GM18520 (cell line): ENCODE measurements around the gene ASCC1.

Experiments used
- ATAC-seq: cut with Tn5 transposase; IDR thresholded peaks from one replicate; pipeline ENCODE4 v1.9.1; 2021; ENCODE audit not compliant: unreplicated experiment

Gene ASCC1

GRCh38 chr10:72086466-72087391 is 129.3 kb downstream of the ASCC1 start:
- ATAC-seq: no peak

GRCh38 chr10:72085864-72086465 is 130.1 kb downstream of the ASCC1 start:
- no peak for ATAC-seq

GRCh38 chr10:72085166-72085565 is 130.9 kb downstream of the ASCC1 start:
- ATAC-seq: no peak

- no peak for ATAC-seq
These were observed 132.2 kb downstream of the ASCC1 start for GRCh38 chr10:72083790-72084459.

- ATAC-seq: no peak
These were observed 133.0 kb downstream of the ASCC1 start for GRCh38 chr10:72082856-72083789.

- no peak for ATAC-seq
These were observed 134.1 kb downstream of the ASCC1 start for GRCh38 chr10:72081772-72082590.

GRCh38 chr10:72081210-72081609 is 134.9 kb downstream of the ASCC1 start:
- no peak for ATAC-seq

- ATAC-seq: no peak
These were observed 135.8 kb downstream of the ASCC1 start for GRCh38 chr10:72080042-72080975.

- ATAC-seq: no peak
These were observed 136.7 kb downstream of the ASCC1 start for GRCh38 chr10:72079356-72079755.

- ATAC-seq: no peak
These were observed 138.6 kb downstream of the ASCC1 start for GRCh38 chr10:72077275-72077990.

- no peak for ATAC-seq
These were observed 139.3 kb downstream of the ASCC1 start for GRCh38 chr10:72076756-72077155.

- no peak for ATAC-seq
These were observed 140.5 kb downstream of the ASCC1 start for GRCh38 chr10:72075376-72076115.

GRCh38 chr10:72074574-72075375 is 141.3 kb downstream of the ASCC1 start:
- no peak for ATAC-seq

- ATAC-seq: no peak
These were observed 142.1 kb downstream of the ASCC1 start for GRCh38 chr10:72073708-72074573.

GRCh38 chr10:72072639-72073038 is 143.4 kb downstream of the ASCC1 start:
- no peak for ATAC-seq

GRCh38 chr10:72072046-72072445 is 144.0 kb downstream of the ASCC1 start:
- ATAC-seq: no peak
